CD4-positive, alpha-beta T cell (primary cell): ENCODE measurements around the gene SETD1B. TPM values are rescaled to one million over a fixed set of nuclear protein-coding genes. Genes with fewer than 3 reads are reported as not detected.

Experiments
- ATAC-seq: fragments of 200-7000 bp; cut with Tn5 transposase; one replicate; pipeline ENCODE4 v1.10.0; 2022; ENCODE audit warnings: mild to moderate bottlenecking; ENCODE audit not compliant: poor library complexity
- CTCF ChIA-PET: fragments of 350-600 bp; sonication (Branson Sonifier 250); formaldehyde crosslinking; loops from one replicate; lab custom pipeline; 2021; ENCODE audit warnings: antibody characterized with exemption, inconsistent platforms; lab: Charles Lee
- POLR2A ChIA-PET: fragments of 350-600 bp; sonication (Branson Sonifier 250); formaldehyde crosslinking; loops from one replicate; lab custom pipeline; 2021; ENCODE audit warnings: antibody characterized with exemption, inconsistent platforms; lab: Charles Lee
- DNase-seq, 14 experiments: peaks; one replicate each; pipeline ENCODE4 v3.0.0-alpha.2; 2013 to 2020; ENCODE audit warnings: mixed read lengths in 2 of 14
- H3K27ac ChIP-seq, 2 donors: one replicate each; pipeline versions ENCODE4 v1.5.1 to v1.7.0; 2013; ENCODE audit warnings: low read length in 2 of 2, low read depth in 1 of 2, mild to moderate bottlenecking in 1 of 2
- H3K27me3 ChIP-seq, 2 experiments: 1 replicate in 1 of 2; 2 replicates in 1 of 2; pipeline versions ENCODE4 v1.6.1 to v1.7.0; 2013; ENCODE audit warnings: low read length in 2 of 2, control low read depth in 1 of 2, mild to moderate bottlenecking in 1 of 2, moderate library complexity in 1 of 2; ENCODE audit not compliant: insufficient read depth in 2 of 2, control insufficient read depth in 1 of 2
- H3K36me3 ChIP-seq: one replicate; pipeline ENCODE4 v1.6.1; 2013; ENCODE audit warnings: low read length, control low read depth; ENCODE audit not compliant: insufficient read depth
- H3K4me1 ChIP-seq: one replicate; pipeline ENCODE4 v1.6.1; 2013; ENCODE audit warnings: low read length, control low read depth; ENCODE audit not compliant: insufficient read depth
- H3K4me3 ChIP-seq: one replicate; pipeline ENCODE4 v1.5.1; 2013; ENCODE audit warnings: mild to moderate bottlenecking, low read length, moderate library complexity
- H3K9me3 ChIP-seq, 2 experiments: 1 replicate in 1 of 2; 2 replicates in 1 of 2; pipeline versions ENCODE4 v1.6.1 to v1.7.0; 2013; ENCODE audit warnings: low read length in 2 of 2, mild to moderate bottlenecking in 2 of 2, control low read depth in 1 of 2, moderate library complexity in 1 of 2; ENCODE audit not compliant: control insufficient read depth in 1 of 2, insufficient read depth in 1 of 2
- H3K27ac Mint-ChIP-seq: one replicate; pipeline ENCODE4 v1.8.0; 2020; ENCODE audit warnings: mixed read lengths
- H3K27me3 Mint-ChIP-seq: one replicate; pipeline ENCODE4 v1.8.0; 2021; ENCODE audit warnings: mixed read lengths
- H3K36me3 Mint-ChIP-seq: one replicate; pipeline ENCODE4 v1.8.0; 2021; ENCODE audit warnings: low read depth, mixed read lengths
- H3K4me1 Mint-ChIP-seq: one replicate; pipeline ENCODE4 v1.8.0; 2021; ENCODE audit warnings: low read depth, mixed read lengths
- H3K4me3 Mint-ChIP-seq: one replicate; pipeline ENCODE4 v1.8.0; 2020; ENCODE audit warnings: mild to moderate bottlenecking, mixed read lengths
- H3K9me3 Mint-ChIP-seq: one replicate; pipeline ENCODE4 v1.8.0; 2020; ENCODE audit warnings: mixed read lengths
- CTCF ChIP-seq: fragments of 200-600 bp; IDR thresholded peaks from one replicate; pipeline ENCODE4 v1.8.0; 2022; ENCODE audit warnings: antibody characterized with exemption, mild to moderate bottlenecking
- intact Hi-C, 2 experiments: fragments of 100-400 bp; cut with DNase I in 1 of 2; cut with micrococcal nuclease in 1 of 2; formaldehyde crosslinking; loops; one replicate each; pipeline versions ENCODE4 v1.15.1 to v1.9.0; 2023 to 2025; cut with DNase I, micrococcal nuclease
- total RNA-seq, 174 experiments: library from RNA in 2 of 174; stranded (reverse) in 2 of 174; gene quantifications; one replicate each; pipeline ENCODE4 v1.2.3 and lab custom pipeline; 2021 to 2026

SETD1B gene
- total RNA-seq, 2 experiments from 2014 or later, result 146 to 151 TPM

- Mint-ChIP-seq H3K27me3 (no peaks in the 10 kb centered on the region), H3K4me3 (no peak overlapping the region), H3K9me3 (no peaks in the 10 kb centered on the region), H3K36me3 (peaks cover under 1% of the 10 kb centered on the region), H3K27ac (no peak overlapping the region), H3K4me1 (peaks cover 13% of the 10 kb centered on the region)
- ChIA-PET POLR2A (interaction anchor here (0.6 to 33.0 kb wide), 3 partner anchors 30 to 156 kb away, joined by 3 to 1869 read pairs (median 3); partner anchors contain the start of genes RHOF, SETD1B and TMEM120B), CTCF (interaction anchor here (0.6 to 1.9 kb wide), 10 partner anchors 9 to 244 kb away, joined by 3 to 35 read pairs (median 4); partner anchors contain the start of genes RHOF and TMEM120B)
- intact Hi-C loops, result loop anchor here (1.0 to 5.0 kb wide), 5 partner anchors 76 to 271 kb away; no protein-coding TSS in a partner anchor
- Histone ChIP-seq H3K27me3 (no peaks in the 10 kb centered on the region), H3K36me3 (peaks cover 8% of the 10 kb centered on the region), H3K4me1 (peaks cover 26% of the 10 kb centered on the region), H3K9me3 (no peaks in the 10 kb centered on the region), H3K27ac (no peak overlapping the region), H3K4me3 (no peak overlapping the region)
- ATAC-seq (peak; percentile 84), DNase-seq (peak; percentile 67 to 89 (median 76))
- peak; percentile 91 for TF ChIP-seq CTCF
These were observed 30.6 kb upstream of the SETD1B start for GRCh38 chr12:121773011-121773777.

GRCh38 chr12:121774968-121775474 lies 28.8 kb upstream of the SETD1B start:
- Histone ChIP-seq H3K36me3 (peaks cover 25% of the 10 kb centered on the region), H3K27ac (no peak overlapping the region), H3K9me3 (no peaks in the 10 kb centered on the region), H3K4me3 (no peak overlapping the region), H3K4me1 (peaks cover 28% of the 10 kb centered on the region), H3K27me3 (no peaks in the 10 kb centered on the region)
- DNase-seq (peak in 1 of 14 experiments; percentile 36), ATAC-seq (no peak)
- no peak overlapping the region for H3K4me3 Mint-ChIP-seq
- no peaks in the 10 kb centered on the region for H3K27me3 Mint-ChIP-seq
- no peak overlapping the region for H3K27ac Mint-ChIP-seq
- intact Hi-C loops, result loop anchor here in 1 of 2 experiments (5.0 kb wide), 3 partner anchors 112 to 273 kb away; partner anchors contain the start of gene PSMD9
- POLR2A ChIA-PET, result interaction anchor here (33.0 kb wide), 1 partner anchor 28 kb away, joined by 1869 read pairs; the partner anchor contains the start of genes RHOF and SETD1B
- peaks cover 15% of the 10 kb centered on the region for H3K36me3 Mint-ChIP-seq
- CTCF ChIA-PET, result interaction anchor here (5.6 kb wide), 1 partner anchor 18 kb away, joined by 104 read pairs; the partner anchor contains the start of gene RHOF
- peaks cover 22% of the 10 kb centered on the region for H3K4me1 Mint-ChIP-seq
- no peaks in the 10 kb centered on the region for H3K9me3 Mint-ChIP-seq
- no peak for TF ChIP-seq CTCF

GRCh38 chr12:121775501-121775900 lies 28.3 kb upstream of the SETD1B start:
- H3K27ac ChIP-seq, result no peak overlapping the region
- Mint-ChIP-seq H3K9me3 (no peaks in the 10 kb centered on the region), H3K36me3 (peaks cover 20% of the 10 kb centered on the region), H3K4me1 (peaks cover 22% of the 10 kb centered on the region), H3K27ac (no peak overlapping the region), H3K4me3 (no peak overlapping the region), H3K27me3 (no peaks in the 10 kb centered on the region)
- no peak for TF ChIP-seq CTCF
- no peak for DNase-seq
- H3K27me3 ChIP-seq, result no peaks in the 10 kb centered on the region
- H3K36me3 ChIP-seq, result peaks cover 29% of the 10 kb centered on the region
- intact Hi-C loops, result loop anchor here in 1 of 2 experiments (5.0 kb wide), 1 partner anchor 112 kb away; the partner anchor contains the start of gene PSMD9
- no peak for ATAC-seq
- POLR2A ChIA-PET, result interaction anchor here (33.0 kb wide), 1 partner anchor 28 kb away, joined by 1869 read pairs; the partner anchor contains the start of genes RHOF and SETD1B
- CTCF ChIA-PET, result interaction anchor here (5.6 kb wide), 1 partner anchor 18 kb away, joined by 104 read pairs; the partner anchor contains the start of gene RHOF
- H3K9me3 ChIP-seq, result no peaks in the 10 kb centered on the region
- no peak overlapping the region for H3K4me3 ChIP-seq
- H3K4me1 ChIP-seq, result peaks cover 31% of the 10 kb centered on the region
